ENCODE results near the gene DKK2. TPM values are rescaled to one million over a fixed set of nuclear protein-coding genes. Genes with fewer than 3 reads are reported as not detected.

The DKK2 gene
- total RNA-seq, 1 donor from 2014 or later = 10.3 TPM

- Histone ChIP-seq H3K9me3 (no peaks in the 10 kb centered on the region), H3K4me3 (no peak overlapping the region), H3K36me3 (no peaks in the 10 kb centered on the region), H3K27ac (no peak overlapping the region), H3K4me1 (no peaks in the 10 kb centered on the region), H3K27me3 (no peaks in the 10 kb centered on the region)
- DNase-seq (ENCODE audit: low spot score in 2 of 2) = no peak
- TF ChIP-seq CTCF (IDR thresholded peaks at IDR 0.05) = no peak
- intact Hi-C loops (cut with DNase I) = no loop called here
These were observed 57.9 kb downstream of the DKK2 start for GRCh38 chr4:106978046-106978774.

DNA sequence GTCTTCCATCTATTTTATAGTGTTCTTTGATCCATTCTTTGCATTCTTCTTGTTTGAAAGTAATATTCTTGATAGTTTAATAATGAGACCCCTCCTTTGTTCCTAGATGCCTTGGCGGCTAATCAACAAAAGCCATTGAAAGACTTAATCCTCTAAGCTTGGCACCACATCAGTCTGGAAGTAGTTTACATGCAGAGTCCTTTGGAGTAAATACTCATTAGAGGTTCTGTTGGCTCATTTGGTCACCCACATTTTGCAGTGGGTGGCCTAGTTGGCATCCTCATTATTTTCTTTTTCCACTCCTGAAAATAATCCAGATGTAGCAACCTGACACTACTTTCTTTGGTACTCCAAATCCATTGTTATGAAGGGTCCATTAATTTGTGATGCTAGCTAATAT, 64.5 kb downstream of the DKK2 start:
- Histone ChIP-seq H3K27ac (no peak overlapping the region), H3K27me3 (no peaks in the 10 kb centered on the region), H3K4me1 (no peaks in the 10 kb centered on the region), H3K4me3 (no peak overlapping the region), H3K36me3 (no peaks in the 10 kb centered on the region), H3K9me3 (no peaks in the 10 kb centered on the region)
- TF ChIP-seq CTCF (IDR thresholded peaks at IDR 0.05) = no peak
- no peak for DNase-seq (ENCODE audit: low spot score in 2 of 2)
- intact Hi-C loops (cut with DNase I) = no loop called here

DNA sequence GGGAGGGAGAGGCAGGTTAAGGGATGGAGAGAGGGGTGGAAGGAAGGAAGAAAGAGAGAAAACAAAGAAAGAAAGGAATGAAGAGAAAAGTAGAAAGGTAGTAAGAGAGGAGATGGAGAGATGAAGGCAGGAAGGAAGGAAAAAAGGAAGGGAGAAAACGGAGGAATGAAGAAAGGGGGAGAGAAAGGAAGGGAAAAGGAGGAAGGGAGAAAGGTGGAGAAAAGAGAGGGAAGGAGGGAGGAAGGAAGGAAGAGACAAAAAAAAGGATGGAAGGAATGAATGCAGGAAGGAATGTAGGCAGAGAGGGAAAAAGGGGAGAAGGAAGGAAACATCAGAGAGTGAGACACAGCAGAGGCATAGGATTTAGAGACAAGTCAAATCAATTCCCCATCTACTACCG, 68.2 kb downstream of the DKK2 start:
- H3K27ac ChIP-seq = no peak overlapping the region
- intact Hi-C loops (cut with DNase I) = no loop called here
- H3K27me3 ChIP-seq = no peaks in the 10 kb centered on the region
- DNase-seq (ENCODE audit: low spot score in 2 of 2) = no peak
- H3K9me3 ChIP-seq = no peaks in the 10 kb centered on the region
- H3K4me3 ChIP-seq = no peak overlapping the region
- no peak for TF ChIP-seq CTCF (IDR thresholded peaks at IDR 0.05)
- H3K4me1 ChIP-seq = no peaks in the 10 kb centered on the region
- no peaks in the 10 kb centered on the region for H3K36me3 ChIP-seq

- Histone ChIP-seq H3K27me3 (no peaks in the 10 kb centered on the region), H3K4me3 (no peak overlapping the region), H3K9me3 (no peaks in the 10 kb centered on the region), H3K4me1 (no peaks in the 10 kb centered on the region), H3K27ac (no peak overlapping the region), H3K36me3 (no peaks in the 10 kb centered on the region)
- intact Hi-C loops (cut with DNase I) = no loop called here
- TF ChIP-seq CTCF (IDR thresholded peaks at IDR 0.05) = no peak
- no peak for DNase-seq (ENCODE audit: low spot score in 2 of 2)
These were observed 82.9 kb downstream of the DKK2 start for GRCh38 chr4:106953036-106953705.

GRCh38 chr4:106951891-106952290, 84.2 kb downstream of the DKK2 start:
- DNase-seq (ENCODE audit: low spot score in 2 of 2) = no peak
- no peaks in the 10 kb centered on the region for H3K9me3 ChIP-seq
- no peak overlapping the region for H3K27ac ChIP-seq
- H3K4me3 ChIP-seq = no peak overlapping the region
- no peak for TF ChIP-seq CTCF (IDR thresholded peaks at IDR 0.05)
- intact Hi-C loops (cut with DNase I) = no loop called here
- H3K4me1 ChIP-seq = no peaks in the 10 kb centered on the region
- H3K36me3 ChIP-seq = no peaks in the 10 kb centered on the region
- no peaks in the 10 kb centered on the region for H3K27me3 ChIP-seq

Measured in ascending aorta (tissue), 2 donors.